GM20000 (cell line): ENCODE results near the gene GRM4.

Experiments
- DNase-seq: peaks from one replicate; pipeline ENCODE4 v3.0.0; 2012; ENCODE audit warnings: low spot score
- TF ChIP-seq, protein P1 (sequence below): IDR thresholded peaks from 2 replicates; pipeline ENCODE4 v1.5.1; 2012; ENCODE audit warnings: mild to moderate bottlenecking, control low read depth; ENCODE audit errors: extremely low read depth, missing control alignments

GRM4 gene

DNA sequence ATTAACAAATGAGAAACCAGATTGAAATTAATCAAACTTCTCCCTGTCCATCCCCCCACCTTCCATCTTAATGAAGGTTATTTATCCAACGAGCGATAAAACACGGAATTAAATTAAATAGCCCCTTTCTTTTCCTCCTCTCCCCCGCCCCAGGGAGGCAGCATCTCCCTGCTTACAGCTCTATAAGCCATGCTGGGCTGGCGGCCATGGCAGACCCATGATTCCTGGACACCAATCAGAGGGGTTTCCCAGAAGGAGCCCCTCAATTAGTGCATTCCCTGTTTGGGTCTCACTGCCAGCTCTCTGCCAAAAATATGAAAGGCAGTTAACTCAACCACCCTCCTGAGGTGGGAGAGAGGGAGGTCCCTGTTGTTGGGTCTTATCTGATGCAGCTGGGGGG lies 33.8 kb downstream of the GRM4 start:
- TF ChIP-seq, protein P1, sequence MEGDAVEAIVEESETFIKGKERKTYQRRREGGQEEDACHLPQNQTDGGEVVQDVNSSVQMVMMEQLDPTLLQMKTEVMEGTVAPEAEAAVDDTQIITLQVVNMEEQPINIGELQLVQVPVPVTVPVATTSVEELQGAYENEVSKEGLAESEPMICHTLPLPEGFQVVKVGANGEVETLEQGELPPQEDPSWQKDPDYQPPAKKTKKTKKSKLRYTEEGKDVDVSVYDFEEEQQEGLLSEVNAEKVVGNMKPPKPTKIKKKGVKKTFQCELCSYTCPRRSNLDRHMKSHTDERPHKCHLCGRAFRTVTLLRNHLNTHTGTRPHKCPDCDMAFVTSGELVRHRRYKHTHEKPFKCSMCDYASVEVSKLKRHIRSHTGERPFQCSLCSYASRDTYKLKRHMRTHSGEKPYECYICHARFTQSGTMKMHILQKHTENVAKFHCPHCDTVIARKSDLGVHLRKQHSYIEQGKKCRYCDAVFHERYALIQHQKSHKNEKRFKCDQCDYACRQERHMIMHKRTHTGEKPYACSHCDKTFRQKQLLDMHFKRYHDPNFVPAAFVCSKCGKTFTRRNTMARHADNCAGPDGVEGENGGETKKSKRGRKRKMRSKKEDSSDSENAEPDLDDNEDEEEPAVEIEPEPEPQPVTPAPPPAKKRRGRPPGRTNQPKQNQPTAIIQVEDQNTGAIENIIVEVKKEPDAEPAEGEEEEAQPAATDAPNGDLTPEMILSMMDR, result no peak
- DNase-seq, result no peak

DNA sequence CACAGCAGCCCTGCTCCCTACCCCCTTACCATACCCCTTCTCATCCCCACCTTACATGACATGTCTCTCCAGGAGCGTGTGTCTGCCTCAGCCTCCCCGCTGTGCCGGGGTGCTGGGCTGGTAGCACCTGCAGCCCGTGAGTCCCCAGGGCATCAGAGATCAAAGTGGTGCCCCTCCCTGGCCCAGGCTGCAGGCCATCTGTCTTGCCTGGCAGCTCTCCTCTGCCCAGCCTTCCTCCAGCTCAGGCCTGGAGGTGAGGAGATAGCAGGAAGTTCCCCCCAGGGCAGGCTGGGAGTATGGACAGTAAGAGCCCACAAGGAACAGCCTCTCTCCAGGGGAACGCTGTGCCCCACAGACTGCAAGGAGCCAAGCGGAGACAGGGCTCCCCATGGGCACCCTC lies 35.3 kb downstream of the GRM4 start:
- DNase-seq, result no peak

DNA sequence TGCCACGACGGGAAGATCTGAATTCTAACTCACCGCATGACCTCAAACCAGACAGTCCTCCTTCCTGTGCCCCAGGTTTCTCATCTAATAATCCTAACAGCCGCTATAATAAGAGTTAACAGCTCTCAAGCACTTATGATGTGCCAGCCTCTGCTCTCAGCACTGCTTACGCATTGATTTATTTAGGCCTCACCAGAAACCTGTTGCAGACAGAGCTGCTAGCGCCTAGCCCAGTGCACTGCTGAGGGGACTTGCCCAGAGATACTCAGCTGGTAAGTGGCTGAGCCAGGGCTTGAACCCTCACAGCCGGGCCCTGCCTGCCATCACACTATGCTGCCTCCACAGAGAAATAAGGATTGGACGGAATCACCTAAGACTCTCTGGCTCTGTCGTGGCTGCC lies 37.7 kb downstream of the GRM4 start:
- TF ChIP-seq, protein P1, result no peak
- no peak for DNase-seq

More for the DNA sequence above, 35.3 kb downstream of the GRM4 start:
- TF ChIP-seq, protein P1, result no peak

DNA sequence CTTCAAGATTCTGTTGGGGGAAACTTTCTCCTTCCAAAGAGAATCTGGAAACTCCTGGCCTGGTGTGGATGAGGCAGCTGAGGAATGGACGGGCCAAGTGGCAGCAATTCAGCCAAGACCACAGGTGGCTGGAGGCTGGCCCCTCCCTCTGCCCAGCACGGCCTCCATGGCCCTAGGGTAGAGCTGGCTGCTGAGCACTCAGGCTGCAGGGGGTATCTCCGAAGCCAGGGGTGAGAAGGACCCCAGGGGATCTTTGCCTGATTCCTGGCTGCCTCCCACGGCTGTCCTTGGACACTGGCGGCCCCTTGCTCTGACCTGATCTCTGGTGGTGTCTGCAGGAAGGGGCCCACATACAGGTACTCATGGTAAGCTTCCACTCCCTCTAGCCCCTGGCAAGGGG lies 39.0 kb downstream of the GRM4 start:
- DNase-seq, result no peak
- TF ChIP-seq, protein P1, result no peak

DNA sequence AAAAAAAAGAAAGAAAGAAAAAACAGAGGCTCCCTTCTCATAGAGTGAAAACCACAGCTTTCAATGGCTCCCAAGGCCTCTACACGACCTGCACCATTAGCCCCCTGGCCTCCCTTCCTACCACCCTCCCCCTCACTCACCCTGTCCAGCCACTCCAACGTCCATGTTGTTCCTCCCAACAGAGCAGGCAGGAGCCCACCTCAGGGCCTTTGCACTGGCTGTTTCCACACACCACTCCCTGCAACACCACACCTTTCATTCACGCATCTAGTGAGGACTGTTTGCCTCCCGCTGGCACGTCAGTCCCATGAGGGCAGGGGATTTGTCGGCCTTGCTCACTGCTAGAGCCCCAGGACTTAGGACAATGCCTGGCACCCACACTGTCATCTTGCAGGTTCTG lies 39.5 kb downstream of the GRM4 start:
- TF ChIP-seq, protein P1, result no peak
- no peak for DNase-seq

DNA sequence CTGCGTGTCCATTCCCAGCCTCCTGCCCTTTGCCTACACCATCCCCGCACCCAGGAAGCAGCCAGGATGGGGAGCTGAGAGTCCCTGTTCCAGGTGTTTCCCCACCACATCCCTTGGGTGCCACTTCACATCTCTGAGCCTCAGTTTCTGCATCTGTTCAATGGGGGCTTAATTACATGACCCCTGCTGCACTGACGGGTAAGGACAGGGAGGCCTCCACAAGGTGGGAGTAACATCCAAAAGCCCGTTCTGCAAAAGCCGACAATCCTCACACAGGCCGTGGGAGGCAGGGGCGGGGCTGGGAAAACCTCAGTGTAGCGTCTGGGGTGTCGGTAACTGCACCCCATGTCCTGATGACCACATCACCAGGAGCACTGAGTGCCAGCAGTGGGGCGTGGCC lies 41.3 kb downstream of the GRM4 start:
- TF ChIP-seq, protein P1, result no peak

DNA sequence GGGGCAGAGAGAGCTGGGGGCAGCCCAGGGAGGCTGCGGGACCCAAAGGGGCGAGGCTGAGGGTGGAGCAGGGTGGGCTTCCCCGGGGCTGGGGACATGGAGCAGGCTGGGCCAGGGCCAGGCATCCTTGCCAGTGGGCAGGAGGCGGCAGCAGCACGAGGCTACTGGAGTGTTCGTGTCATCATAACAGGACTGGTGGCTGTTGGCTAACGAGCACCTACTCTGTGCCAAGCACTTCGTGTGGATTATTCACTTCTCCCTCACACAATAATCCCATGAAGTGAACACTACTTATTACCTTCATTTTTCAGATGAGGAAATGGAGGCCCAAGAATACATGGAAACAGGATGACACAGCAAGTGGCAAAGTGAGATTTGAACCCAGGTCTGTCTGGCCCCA lies 41.7 kb downstream of the GRM4 start:
- DNase-seq, result no peak
- TF ChIP-seq, protein P1, result no peak

More for the DNA sequence above, 41.3 kb downstream of the GRM4 start:
- no peak for DNase-seq
